ENCODE measurements around the gene KNTC1. TPM values are rescaled to one million over a fixed set of nuclear protein-coding genes. Genes with fewer than 3 reads are reported as not detected.
"Not testable (repeated sequence)": the region's sequence is repeated elsewhere in the genome, so short reads cannot be mapped to it uniquely, and the experiment has no call there.

The KNTC1 gene
- total RNA-seq, 6 experiments from 2014 or later = 11.7 to 25.0 (median 19.6) TPM

DNA sequence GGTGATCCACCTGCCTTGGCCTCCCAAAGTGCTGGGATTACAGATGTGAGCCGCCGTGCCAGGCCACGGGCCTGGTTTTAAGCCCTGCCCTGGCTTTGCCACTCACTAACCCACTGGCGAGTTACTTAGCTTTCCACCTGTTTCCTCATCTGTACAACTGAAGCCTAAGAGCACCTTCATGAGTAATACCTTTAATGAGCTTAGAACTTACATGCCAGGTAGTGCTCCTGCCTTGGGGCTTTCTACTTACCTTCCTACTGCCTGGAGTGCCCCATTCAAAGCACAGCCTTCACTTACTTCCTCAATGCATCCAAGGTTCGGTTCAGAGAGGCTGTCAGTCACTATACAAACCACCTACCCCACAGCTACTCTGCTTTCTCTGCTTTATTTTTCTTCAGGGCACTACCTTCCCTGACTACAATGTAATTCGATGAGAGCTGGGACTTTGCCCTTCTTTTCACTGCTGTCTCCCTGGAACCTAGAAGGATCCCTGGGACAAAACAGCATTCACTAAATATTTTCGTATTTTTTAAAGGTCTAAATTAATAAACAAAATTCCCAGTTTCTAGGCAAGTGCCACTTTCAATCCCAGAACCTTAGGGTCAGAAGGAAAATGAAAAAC is 40.1 kb upstream of the KNTC1 start:
- TF ChIP-seq, protein P1, sequence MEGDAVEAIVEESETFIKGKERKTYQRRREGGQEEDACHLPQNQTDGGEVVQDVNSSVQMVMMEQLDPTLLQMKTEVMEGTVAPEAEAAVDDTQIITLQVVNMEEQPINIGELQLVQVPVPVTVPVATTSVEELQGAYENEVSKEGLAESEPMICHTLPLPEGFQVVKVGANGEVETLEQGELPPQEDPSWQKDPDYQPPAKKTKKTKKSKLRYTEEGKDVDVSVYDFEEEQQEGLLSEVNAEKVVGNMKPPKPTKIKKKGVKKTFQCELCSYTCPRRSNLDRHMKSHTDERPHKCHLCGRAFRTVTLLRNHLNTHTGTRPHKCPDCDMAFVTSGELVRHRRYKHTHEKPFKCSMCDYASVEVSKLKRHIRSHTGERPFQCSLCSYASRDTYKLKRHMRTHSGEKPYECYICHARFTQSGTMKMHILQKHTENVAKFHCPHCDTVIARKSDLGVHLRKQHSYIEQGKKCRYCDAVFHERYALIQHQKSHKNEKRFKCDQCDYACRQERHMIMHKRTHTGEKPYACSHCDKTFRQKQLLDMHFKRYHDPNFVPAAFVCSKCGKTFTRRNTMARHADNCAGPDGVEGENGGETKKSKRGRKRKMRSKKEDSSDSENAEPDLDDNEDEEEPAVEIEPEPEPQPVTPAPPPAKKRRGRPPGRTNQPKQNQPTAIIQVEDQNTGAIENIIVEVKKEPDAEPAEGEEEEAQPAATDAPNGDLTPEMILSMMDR (IDR thresholded peaks at IDR 0.05) = no peak
- H3K9me3 Mint-ChIP-seq = no peaks in the 10 kb centered on the region
- H3K36me3 Mint-ChIP-seq (ENCODE audit: low read depth) = peaks cover 46% of the 10 kb centered on the region
- no peak overlapping the region for H3K27ac Mint-ChIP-seq
- H3K27me3 Mint-ChIP-seq (ENCODE audit: insufficient read depth) = peaks cover 2% of the 10 kb centered on the region
- DNase-seq = no peak
- peaks cover 16% of the 10 kb centered on the region for H3K4me1 Mint-ChIP-seq (ENCODE audit: low read depth)
- H3K4me3 Mint-ChIP-seq = no peak overlapping the region

DNA sequence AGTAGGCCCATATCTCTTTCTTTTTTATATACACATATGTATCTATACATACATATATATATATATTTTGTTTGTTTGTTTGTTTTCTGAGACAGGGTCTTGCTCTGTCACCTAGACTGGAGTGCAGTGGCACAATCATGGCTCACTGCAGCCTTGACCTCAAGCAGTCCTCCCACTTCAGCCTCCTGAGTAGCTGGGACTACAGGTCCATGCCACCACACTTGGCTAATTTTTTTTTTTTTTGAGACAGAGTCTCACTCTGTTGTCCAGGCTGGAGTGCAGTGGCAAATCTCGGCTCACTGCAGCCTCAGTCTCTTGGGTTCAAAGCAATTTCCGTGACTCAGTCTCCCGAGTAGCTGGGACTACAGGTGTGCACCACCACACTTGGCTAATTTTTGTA is 39.2 kb upstream of the KNTC1 start:
- not testable (repeated sequence) for H3K27me3 Mint-ChIP-seq (ENCODE audit: insufficient read depth); H3K9me3 Mint-ChIP-seq; DNase-seq; H3K27ac Mint-ChIP-seq; H3K4me3 Mint-ChIP-seq
- Mint-ChIP-seq H3K36me3 (ENCODE audit: low read depth) (peaks cover 50% of the 10 kb centered on the region), H3K4me1 (ENCODE audit: low read depth) (peaks cover 21% of the 10 kb centered on the region)

DNA sequence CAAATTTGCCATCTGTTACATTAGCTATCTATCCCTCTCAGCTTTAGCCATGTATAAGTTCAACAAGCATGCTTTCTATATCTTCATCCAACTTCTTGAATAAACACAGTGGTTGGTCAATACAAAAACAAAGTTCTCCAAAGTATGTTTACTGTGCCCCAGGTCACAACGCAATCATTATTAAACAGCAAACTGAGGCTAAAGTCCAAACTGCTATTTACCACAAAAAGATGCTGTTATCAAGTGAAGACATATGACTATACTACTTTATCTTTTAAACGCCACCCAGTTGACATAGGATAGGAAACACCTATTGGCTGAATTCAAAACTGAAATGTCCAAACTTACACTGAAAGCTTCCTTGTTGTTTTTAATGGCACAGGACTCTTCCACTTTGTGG is 38.0 kb upstream of the KNTC1 start:
- peaks cover 2% of the 10 kb centered on the region for H3K27me3 Mint-ChIP-seq (ENCODE audit: insufficient read depth)
- TF ChIP-seq, protein P1 (IDR thresholded peaks at IDR 0.05) = no peak
- peaks cover 21% of the 10 kb centered on the region for H3K4me1 Mint-ChIP-seq (ENCODE audit: low read depth)
- no peaks in the 10 kb centered on the region for H3K9me3 Mint-ChIP-seq
- no peak overlapping the region for H3K27ac Mint-ChIP-seq
- DNase-seq = no peak
- H3K36me3 Mint-ChIP-seq (ENCODE audit: low read depth) = peaks cover 45% of the 10 kb centered on the region
- H3K4me3 Mint-ChIP-seq = no peak overlapping the region

DNA sequence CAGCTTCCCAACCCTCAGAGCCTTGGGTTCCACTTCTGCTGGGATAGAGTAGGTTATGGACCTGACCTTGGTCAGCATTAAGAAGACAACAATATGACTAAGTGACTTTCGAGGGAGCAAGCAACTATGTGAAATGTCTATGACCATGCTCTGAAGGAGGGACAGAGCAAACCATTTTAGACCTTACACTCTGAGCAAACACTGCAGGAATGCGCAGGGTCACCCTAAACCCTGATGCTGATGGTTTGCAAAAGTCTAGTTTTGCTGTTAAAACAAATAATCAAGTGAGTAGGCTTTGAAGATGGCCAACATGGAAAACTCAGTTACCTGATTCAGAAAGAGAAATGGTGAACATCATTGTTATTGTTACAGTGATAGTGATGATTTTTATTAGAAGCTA is 35.1 kb upstream of the KNTC1 start:
- Mint-ChIP-seq H3K27me3 (ENCODE audit: insufficient read depth) (no peaks in the 10 kb centered on the region), H3K27ac (peak overlapping the region; percentile 81), H3K4me3 (no peak overlapping the region), H3K9me3 (no peaks in the 10 kb centered on the region), H3K4me1 (ENCODE audit: low read depth) (peaks cover 12% of the 10 kb centered on the region), H3K36me3 (ENCODE audit: low read depth) (peaks cover 28% of the 10 kb centered on the region)
- DNase-seq = peak; percentile 53
- TF ChIP-seq, protein P1 (IDR thresholded peaks at IDR 0.05) = no peak

DNA sequence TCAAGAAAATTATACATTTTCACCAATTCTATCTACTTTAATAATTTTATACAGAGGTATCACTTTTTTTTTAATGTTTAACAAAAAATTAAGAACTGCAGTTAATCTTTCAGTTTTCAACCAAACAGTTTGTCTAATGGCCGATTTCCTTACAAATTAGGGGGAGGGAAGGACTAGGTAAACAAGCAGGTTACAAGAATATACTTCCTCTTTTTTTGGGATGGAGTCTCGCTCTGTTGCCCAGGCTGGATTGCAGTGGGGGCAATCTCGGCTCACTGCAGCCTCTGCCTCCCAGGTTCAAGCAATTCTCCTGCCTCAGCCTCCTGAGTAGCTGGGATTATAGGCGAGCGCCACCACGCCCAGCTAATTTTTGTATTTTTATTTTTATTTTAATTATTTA is 33.8 kb upstream of the KNTC1 start:
- not testable (repeated sequence) for DNase-seq; H3K27ac Mint-ChIP-seq; H3K4me3 Mint-ChIP-seq; H3K9me3 Mint-ChIP-seq; H3K27me3 Mint-ChIP-seq (ENCODE audit: insufficient read depth)
- Mint-ChIP-seq H3K36me3 (ENCODE audit: low read depth) (peaks cover 23% of the 10 kb centered on the region), H3K4me1 (ENCODE audit: low read depth) (peaks cover 10% of the 10 kb centered on the region)

DNA sequence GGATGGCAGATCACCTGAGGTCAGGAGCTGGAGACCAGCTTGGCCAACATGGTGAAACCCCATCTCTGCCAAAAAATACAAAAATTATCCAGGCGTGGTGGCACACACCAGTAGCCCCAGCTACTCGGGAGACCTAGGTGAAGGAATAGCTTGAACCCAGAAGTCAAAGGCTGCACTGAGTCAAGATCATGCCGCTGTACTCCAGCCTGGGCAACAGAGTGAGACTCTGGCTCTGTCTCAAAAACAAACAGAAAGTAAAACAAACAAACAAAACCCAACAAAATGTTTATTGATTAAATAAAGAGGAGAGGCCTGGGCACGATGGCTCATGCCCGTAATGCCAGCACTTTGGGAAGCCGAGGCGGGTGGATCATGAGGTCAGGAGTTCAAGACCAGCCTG is 31.8 kb upstream of the KNTC1 start:
- Mint-ChIP-seq H3K9me3 (no peaks in the 10 kb centered on the region), H3K27ac (no peak overlapping the region), H3K27me3 (ENCODE audit: insufficient read depth) (peaks cover 4% of the 10 kb centered on the region; the same call in 1 of the 2 replicates), H3K4me1 (ENCODE audit: low read depth) (peaks cover 24% of the 10 kb centered on the region), H3K4me3 (no peak overlapping the region), H3K36me3 (ENCODE audit: low read depth) (peaks cover 27% of the 10 kb centered on the region)
- DNase-seq = no peak
- TF ChIP-seq, protein P1 (IDR thresholded peaks at IDR 0.05) = no peak
